Left renal cortex interstitium (tissue), 4 donors: ENCODE measurements around the gene CCDC177. TPM values are rescaled to one million over a fixed set of nuclear protein-coding genes. Genes with fewer than 3 reads are reported as not detected.
A peak's percentile ranks its signal among the peaks of the same experiment; 100 is the strongest.

Experiments used
- DNase-seq, 4 donors: peaks; one replicate each; pipeline ENCODE4 v3.0.0-alpha.2; 2013; ENCODE audit warnings: low read depth in 4 of 4, low spot score in 2 of 4, missing footprints in 1 of 4
- polyA plus RNA-seq, 4 donors: library from polyadenylated mRNA; unstranded; fragments of 120-200 nt; gene quantifications; one replicate each; pipeline ENCODE4 v1.2.1, GENCODE V29; 2013; ENCODE audit not compliant: insufficient read length in 4 of 4

CCDC177 gene
- polyA plus RNA-seq, result under 1 TPM; 0.06 to 0.10 (median 0.09) TPM

GRCh38 chr14:69574263-69574953 is at the start of gene CCDC177:
CCDC177 (minus strand) TSS chr14:69574871; CDS start chr14:69573622, 1,249 bp downstream.
- DNase-seq, result no peak

DNA sequence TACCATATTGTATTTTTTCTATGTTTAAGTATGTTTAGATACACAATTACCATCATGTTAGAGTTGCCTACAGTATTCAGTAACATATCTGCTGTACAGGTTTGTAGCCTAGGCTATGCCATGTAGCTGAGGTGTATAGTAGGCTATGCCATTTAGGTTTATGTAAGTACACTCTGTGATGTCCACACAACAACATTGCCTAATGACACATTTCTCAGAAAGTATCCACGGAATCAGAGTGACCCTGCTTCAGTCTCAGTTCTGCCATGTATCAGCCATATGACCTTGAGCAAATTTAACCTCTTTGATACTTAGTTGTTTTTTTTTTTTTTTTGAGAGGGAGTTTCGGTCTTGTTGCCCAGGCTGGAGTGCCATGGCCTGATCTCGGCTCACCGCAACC is 49.5 kb upstream of the CCDC177 start:
- no peak for DNase-seq

- no peak for DNase-seq
Observed at GRCh38 chr14:69620981-69621380, 46.3 kb upstream of the CCDC177 start.

- DNase-seq, result no peak
Observed at GRCh38 chr14:69620211-69620611, 45.5 kb upstream of the CCDC177 start.

- DNase-seq, result no peak
Observed at GRCh38 chr14:69619012-69619411, 44.3 kb upstream of the CCDC177 start.

DNA sequence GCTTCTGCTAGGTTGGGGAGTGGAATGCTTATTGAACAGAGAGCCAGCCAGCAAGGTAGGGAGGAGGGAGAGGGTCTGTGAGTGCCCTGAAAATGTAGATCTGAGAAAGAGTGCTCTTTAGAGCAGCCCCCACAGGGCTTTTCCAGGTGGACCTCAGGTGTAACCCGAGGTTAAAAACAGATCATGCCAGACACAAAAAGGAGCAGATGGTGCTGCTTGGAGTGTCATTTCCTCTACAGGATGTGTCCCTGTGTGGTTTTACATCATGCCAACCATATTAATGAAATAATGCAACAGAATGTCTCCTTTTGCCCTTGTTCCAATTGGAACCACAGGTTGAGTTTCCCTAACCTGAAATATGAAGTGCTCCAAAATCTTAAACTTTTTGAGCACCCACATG is 43.1 kb upstream of the CCDC177 start:
- no peak for DNase-seq

DNA sequence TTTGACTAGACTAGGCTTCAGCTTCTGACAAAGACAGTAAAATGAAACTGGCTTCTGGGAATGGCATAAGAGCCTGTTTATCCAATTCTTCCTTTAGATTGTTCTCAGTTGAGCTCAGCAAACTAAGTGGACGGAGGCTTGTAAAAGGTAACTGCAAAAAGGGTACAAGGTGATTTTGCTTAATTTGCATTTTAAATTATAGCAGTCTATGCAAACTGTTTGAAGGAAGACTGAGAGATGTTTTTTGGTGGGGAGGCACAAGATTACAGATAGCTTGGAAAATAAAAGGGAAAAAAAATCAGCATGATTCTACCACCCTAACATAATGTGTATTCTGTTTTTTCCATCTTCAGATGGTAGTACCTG is 41.7 kb upstream of the CCDC177 start:
- no peak for DNase-seq

DNA sequence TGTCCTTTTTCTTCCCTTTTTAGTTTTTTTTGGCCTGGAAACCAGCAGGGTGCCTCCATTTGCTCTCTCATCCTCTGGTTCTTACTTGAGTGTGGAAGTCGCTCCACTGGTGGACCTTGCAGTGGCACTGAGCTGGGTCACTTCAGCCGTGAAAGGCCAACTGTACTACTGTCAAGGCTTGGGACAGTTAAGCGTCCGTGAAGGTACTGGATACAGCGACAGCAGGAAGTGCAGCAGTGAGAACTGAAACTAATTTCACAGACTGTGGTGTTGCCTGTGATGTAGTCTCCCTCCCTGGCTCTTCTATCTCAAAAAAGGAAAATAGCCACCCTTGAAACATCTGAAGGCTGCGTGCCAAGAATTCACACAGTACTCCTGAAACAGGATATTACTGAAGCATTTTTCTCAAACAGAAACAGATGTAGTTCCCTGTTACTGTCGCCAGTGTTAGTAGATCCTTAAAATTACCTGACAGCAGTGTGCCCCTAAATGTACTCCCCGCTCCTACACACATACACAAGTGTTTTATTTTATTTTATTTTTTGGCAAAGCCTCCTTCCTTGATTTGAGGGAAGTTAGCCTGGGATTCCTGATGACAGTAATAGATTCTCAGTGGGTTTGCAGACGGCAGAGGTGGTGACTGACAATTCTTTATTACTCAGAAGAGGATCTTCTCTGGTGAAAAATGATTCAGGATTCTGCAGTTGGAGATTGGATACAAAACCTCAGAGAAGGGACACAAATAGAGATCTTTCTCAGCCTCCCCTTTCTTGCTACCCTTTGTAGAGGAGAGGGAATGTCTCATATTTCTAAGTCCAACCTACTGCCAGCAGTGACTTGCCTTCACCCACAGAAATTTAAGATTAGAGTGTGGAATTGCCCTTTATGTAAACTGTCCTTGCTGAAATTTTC is 41.1 kb upstream of the CCDC177 start:
- DNase-seq, result no peak

GRCh38 chr14:69615121-69615495 is 40.4 kb upstream of the CCDC177 start:
- no peak for DNase-seq

GRCh38 chr14:69614592-69614991 is 39.9 kb upstream of the CCDC177 start:
- no peak for DNase-seq

DNA sequence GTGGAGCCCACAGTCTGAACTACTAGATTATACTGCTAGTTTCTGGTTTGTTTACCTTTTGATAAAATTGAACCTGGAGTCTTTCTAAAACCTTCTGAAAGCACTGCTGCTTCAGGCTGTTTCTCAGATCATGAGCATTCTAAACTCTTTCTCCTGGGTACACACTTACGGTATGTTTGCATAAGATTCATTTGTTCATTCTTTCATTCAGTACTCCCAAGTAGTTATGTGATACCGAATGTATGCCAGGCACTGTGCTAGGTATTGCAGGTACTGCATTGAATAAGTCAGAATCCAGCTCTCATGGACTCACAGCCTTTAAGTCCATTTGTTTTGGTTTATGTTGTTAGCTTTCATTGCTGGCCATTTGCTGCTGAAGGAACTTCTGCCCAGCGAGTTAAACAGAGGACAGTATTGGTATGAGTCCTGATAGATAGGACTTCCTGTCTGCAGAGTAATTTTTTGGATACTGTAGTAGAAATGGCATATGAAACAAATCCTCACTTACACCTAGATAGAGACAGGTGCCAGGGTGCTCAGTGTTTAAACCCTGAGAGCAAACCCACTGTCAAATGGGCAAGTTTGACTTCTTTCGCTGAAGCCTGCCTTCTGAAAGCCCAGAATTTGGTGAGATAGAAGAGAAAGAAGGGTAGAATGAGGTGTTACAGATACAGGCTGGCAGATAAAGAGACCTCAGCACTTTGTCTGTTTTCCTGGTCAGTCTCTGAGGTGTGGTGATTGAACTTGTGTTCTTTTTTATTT is 38.8 kb upstream of the CCDC177 start:
- DNase-seq, result no peak

DNA sequence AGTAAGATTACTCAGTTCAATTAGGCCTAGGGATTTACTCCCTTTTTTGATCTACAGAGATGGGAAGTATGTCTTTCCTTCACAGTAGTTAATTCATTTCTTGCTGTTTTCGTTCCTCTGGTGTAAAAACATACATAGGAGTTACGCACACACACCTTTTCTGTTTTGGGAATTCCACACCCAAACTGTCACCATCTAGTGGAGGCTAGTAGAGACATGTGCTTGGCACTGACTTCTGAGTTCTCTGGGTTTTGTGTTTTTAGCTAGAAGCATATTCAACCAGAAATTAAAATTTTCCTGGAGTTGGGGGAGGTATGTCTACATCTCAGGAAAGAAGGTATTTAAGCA is 38.1 kb upstream of the CCDC177 start:
- no peak for DNase-seq

DNA sequence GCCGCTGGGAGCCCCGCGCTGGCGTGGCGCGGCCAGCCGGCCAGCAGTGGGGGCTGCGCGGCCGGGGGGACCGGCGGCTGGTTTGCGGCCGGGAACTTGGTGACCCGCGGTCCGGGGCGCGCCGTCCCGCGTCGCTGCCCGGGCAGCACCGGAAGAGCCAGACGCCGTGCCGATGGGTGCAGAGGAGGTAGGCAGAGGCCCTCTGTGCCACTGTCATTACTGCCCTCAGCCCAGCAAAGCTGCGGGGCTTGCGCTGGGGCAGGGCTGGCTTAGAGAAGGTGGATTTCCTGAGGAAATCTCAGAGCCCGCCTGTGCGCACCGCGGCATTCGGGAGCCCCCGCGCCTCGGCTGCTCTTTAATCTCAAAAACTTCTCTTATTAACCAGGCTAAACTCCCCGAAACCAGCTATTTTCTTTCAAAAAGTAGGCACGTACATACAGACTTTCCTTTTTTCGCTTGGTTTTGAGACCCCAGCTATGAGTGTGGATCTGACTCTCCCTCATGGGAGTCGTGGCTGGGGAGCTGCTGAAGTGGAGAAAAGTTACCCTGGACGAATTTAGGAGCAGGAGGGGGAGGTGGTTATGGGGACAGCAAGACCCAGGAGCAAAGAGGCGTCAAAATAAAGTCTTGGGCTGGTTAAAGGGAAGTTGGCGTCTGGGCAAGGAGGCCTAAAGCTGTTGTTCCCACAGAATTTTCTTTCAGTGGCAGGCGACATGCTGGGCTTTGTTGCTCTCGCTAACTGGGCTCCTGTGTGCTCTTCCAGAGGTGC is 37.5 kb upstream of the CCDC177 start:
- DNase-seq, result no peak

DNA sequence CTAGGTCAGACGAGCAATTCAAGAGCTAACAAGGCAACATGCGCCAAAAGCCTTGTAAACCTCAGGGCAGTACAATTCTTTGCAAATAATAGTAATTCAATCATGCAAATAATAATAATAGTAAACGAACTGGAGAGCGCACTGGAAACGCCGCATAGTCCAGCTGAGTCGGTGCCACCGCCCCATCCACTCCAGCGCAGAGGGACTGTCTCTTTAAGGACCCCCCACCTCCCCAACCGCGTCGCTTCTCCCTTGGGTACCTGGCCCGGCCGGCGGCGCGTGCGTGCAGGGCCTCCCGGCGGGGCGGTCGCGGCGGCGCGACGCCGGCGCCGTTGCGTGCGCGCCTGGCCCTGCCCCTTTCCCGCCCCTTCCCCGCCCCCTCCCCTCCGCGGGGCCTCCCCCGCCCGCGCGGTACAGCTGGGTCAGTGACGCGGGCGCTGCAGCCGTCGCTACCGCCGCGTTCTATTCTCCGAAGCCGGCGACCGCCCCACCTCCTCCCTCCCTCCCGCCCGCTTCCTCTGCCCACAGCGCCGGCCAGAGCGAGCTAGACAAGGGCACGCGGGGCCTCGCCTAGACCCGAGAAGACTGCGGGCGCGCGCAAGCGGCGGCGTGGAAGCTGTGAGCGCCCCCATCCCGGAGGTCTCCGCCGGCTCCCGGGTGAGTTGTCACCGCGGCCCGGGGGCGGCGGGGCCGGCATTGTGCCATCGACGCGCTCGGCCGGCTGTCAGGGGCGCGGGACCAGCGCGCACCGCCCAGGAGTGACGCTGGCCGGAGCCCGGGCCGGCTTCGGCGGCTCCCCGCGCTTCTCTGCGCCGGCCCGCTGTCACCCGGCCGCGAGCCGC is 36.7 kb upstream of the CCDC177 start, which contains the start of gene SUSD6:
TSS of gene SUSD6 (plus strand) at position 425 of the 842 bp plus-strand sequence. CDS start 46,997 bp downstream, outside the sequence.
- DNase-seq, result peak in 3 of 4 donors; percentile 77 to 78 (median 77)

DNA sequence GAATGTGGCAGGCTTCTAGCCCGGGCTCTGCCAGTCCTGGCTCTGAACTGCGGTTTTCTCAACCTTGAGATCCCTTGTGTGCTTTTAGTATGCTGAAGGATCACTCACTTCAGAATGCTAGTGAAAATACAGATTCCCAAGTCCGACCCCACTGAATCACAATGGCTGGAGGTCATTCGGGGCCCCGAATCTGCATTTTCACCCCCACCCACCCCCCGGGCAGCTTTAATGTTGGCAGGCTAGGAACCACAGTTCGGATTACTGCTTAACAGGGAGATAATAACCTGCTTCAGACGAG is 36.2 kb upstream of the CCDC177 start:
- no peak for DNase-seq

GRCh38 chr14:69610020-69610873 is 35.6 kb upstream of the CCDC177 start:
- DNase-seq, result no peak

GRCh38 chr14:69606258-69607184 is 31.9 kb upstream of the CCDC177 start:
- DNase-seq, result no peak

GRCh38 chr14:69605738-69606137 is 31.1 kb upstream of the CCDC177 start:
- DNase-seq, result no peak
